DND-41 (cell line): ENCODE measurements around the gene NEDD9.

Source experiments
- ATAC-seq: fragments of 200-7000 bp; cut with Tn5 transposase; 3 replicates; pipeline ENCODE4 v1.9.1; 2021; ENCODE audit warnings: low read depth; ENCODE audit not compliant: insufficient read depth
- DNase-seq: peaks from one replicate; pipeline ENCODE4 v3.0.0-alpha.2; 2020
- H2AFZ ChIP-seq: 2 replicates; pipeline ENCODE4 v1.6.0; 2012; ENCODE audit warnings: low read depth, low read length
- H3K27ac ChIP-seq: 2 replicates; pipeline ENCODE4 v1.5.1; 2012; ENCODE audit warnings: low read length, inconsistent platforms
- H3K27me3 ChIP-seq: fragments of 200-600 bp; sonication (generic); 2 replicates; pipeline ENCODE4 v1.6.0; 2012; ENCODE audit warnings: low read length, mild to moderate bottlenecking, inconsistent platforms; ENCODE audit not compliant: insufficient read depth, poor library complexity
- H3K36me3 ChIP-seq: 2 replicates; pipeline ENCODE4 v1.5.1; 2012; ENCODE audit warnings: low read length, inconsistent platforms; ENCODE audit not compliant: insufficient read depth
- H3K4me1 ChIP-seq: 2 replicates; pipeline ENCODE4 v1.5.1; 2012; ENCODE audit warnings: mild to moderate bottlenecking, low read length; ENCODE audit not compliant: insufficient read depth
- H3K4me2 ChIP-seq: 2 replicates; pipeline ENCODE4 v1.6.0; 2012; ENCODE audit warnings: mild to moderate bottlenecking, moderate library complexity, low read length, inconsistent platforms; ENCODE audit not compliant: insufficient read depth
- H3K4me3 ChIP-seq, 2 experiments: fragments of 200-600 bp in 1 of 2; shearing (Covaris generic) in 1 of 2; 2 replicates each; pipeline ENCODE4 v1.5.1; 2012 to 2016; ENCODE audit warnings: inconsistent platforms in 2 of 2, low read length in 2 of 2, mild to moderate bottlenecking in 2 of 2, low read depth in 1 of 2, moderate library complexity in 1 of 2
- H3K79me2 ChIP-seq: 2 replicates; pipeline ENCODE4 v1.6.0; 2012; ENCODE audit warnings: low read length, inconsistent platforms; ENCODE audit not compliant: insufficient read depth
- H3K9ac ChIP-seq: 2 replicates; pipeline ENCODE4 v1.6.0; 2012; ENCODE audit warnings: low read depth, mild to moderate bottlenecking, inconsistent platforms, low read length, moderate library complexity
- H3K9me3 ChIP-seq: 2 replicates; pipeline ENCODE4 v1.5.1; 2012; ENCODE audit warnings: low read length, moderate library complexity, mild to moderate bottlenecking, inconsistent platforms; ENCODE audit not compliant: insufficient read depth, severe bottlenecking
- H4K20me1 ChIP-seq: 2 replicates; pipeline ENCODE4 v1.6.0; 2012; ENCODE audit warnings: low read length; ENCODE audit not compliant: insufficient read depth
- CTCF ChIP-seq: IDR thresholded peaks from 2 replicates; pipeline ENCODE4 v1.5.1; 2012; ENCODE audit warnings: borderline replicate concordance, low read length, moderate library complexity, mild to moderate bottlenecking; ENCODE audit not compliant: poor library complexity, severe bottlenecking; ENCODE audit errors: extremely low read depth
- EZH2 ChIP-seq: IDR thresholded peaks from 3 replicates; pipeline ENCODE4 v1.6.1; 2012; ENCODE audit warnings: borderline replicate concordance, low read depth, mild to moderate bottlenecking, moderate library complexity, low read length, inconsistent platforms; ENCODE audit not compliant: severe bottlenecking

The NEDD9 gene

GRCh38 chr6:11263291-11263775, 30.9 kb upstream of the NEDD9 start:
- no peak for TF ChIP-seq EZH2
- no peak for TF ChIP-seq CTCF
- peaks cover 9% of the 10 kb centered on the region for H3K4me1 ChIP-seq
- ATAC-seq (no peak), DNase-seq (no peak)
- no peak overlapping the region for H3K4me3 ChIP-seq
- no peaks in the 10 kb centered on the region for H3K27me3 ChIP-seq
- H3K9me3 ChIP-seq = no peaks in the 10 kb centered on the region
- H3K9ac ChIP-seq = no peak overlapping the region
- no peaks in the 10 kb centered on the region for H3K36me3 ChIP-seq
- no peak overlapping the region for H3K27ac ChIP-seq
- H3K79me2 ChIP-seq = no peaks in the 10 kb centered on the region
- H3K4me2 ChIP-seq = no peak overlapping the region
- H4K20me1 ChIP-seq = no peaks in the 10 kb centered on the region
- H2AFZ ChIP-seq = no peak overlapping the region

GRCh38 chr6:11262242-11262641, 29.8 kb upstream of the NEDD9 start:
- Histone ChIP-seq H2AFZ (no peak overlapping the region), H3K4me1 (peaks cover 20% of the 10 kb centered on the region), H3K27me3 (no peaks in the 10 kb centered on the region), H3K9ac (no peak overlapping the region), H3K27ac (no peak overlapping the region), H3K4me3 (no peak overlapping the region), H3K4me2 (no peak overlapping the region), H3K36me3 (no peaks in the 10 kb centered on the region), H3K79me2 (no peaks in the 10 kb centered on the region), H3K9me3 (no peaks in the 10 kb centered on the region), H4K20me1 (no peaks in the 10 kb centered on the region)
- TF ChIP-seq CTCF (no peak), EZH2 (no peak)
- DNase-seq = no peak
- no peak for ATAC-seq

GRCh38 chr6:11260249-11261038, 28.0 kb upstream of the NEDD9 start:
- TF ChIP-seq EZH2 (no peak), CTCF (no peak)
- Histone ChIP-seq H3K27me3 (no peaks in the 10 kb centered on the region), H3K9me3 (no peaks in the 10 kb centered on the region), H4K20me1 (no peaks in the 10 kb centered on the region), H3K36me3 (no peaks in the 10 kb centered on the region), H3K4me1 (peaks cover 24% of the 10 kb centered on the region), H3K27ac (no peak overlapping the region), H3K4me2 (no peak overlapping the region), H2AFZ (no peak overlapping the region), H3K4me3 (no peak overlapping the region), H3K79me2 (no peaks in the 10 kb centered on the region), H3K9ac (no peak overlapping the region)
- DNase-seq (no peak), ATAC-seq (no peak)
